HepG2 (cell line): Measurements from ENCODE around the gene C4orf54. TPM values are rescaled to one million over a fixed set of nuclear protein-coding genes. Genes with fewer than 3 reads are reported as not detected.

ENCODE experiments used
- ATAC-seq: fragments of 200-7000 bp; cut with Tn5 transposase; 3 replicates; pipeline ENCODE4 v1.9.1; 2020; ENCODE audit warnings: mild to moderate bottlenecking, moderate library complexity
- BruUV-seq: library from RNA; stranded (reverse); fragments of 400-500 nt; replicated peaks from 2 replicates; lab custom pipeline; 2021; lab: Mats Ljungman, UMichigan
- CTCF ChIA-PET: fragments of 300-600 bp; formaldehyde crosslinking; extraction: SDS; loops from one replicate; lab custom pipeline; 2021; ENCODE audit warnings: low total read pairs, inconsistent platforms, low intra/inter-chr PET ratio; lab: Yijun Ruan, JAX
- POLR2A ChIA-PET: fragments of 350-600 bp; sonication (Branson Sonifier 250); formaldehyde crosslinking; loops from one replicate; lab custom pipeline; 2020; ENCODE audit warnings: antibody characterized with exemption, inconsistent platforms; lab: Yijun Ruan, JAX
- DNase-seq: peaks from one replicate; pipeline ENCODE4 v3.0.0-alpha.2; 2015; ENCODE audit warnings: low spot score
- FAIRE-seq: peaks from 3 replicates; lab custom pipeline; 2011; peaks lifted over from hg19 to GRCh38; lab: Jason Lieb, UNC
- H2AFZ ChIP-seq: one replicate; pipeline ENCODE4 v1.6.1; 2011; ENCODE audit warnings: low read length, inconsistent platforms
- H3K27ac ChIP-seq: fragments of 300-600 bp; 3 replicates; pipeline ENCODE4 v1.8.0; 2011; ENCODE audit warnings: mixed run types, mild to moderate bottlenecking, mixed read lengths, low read length, inconsistent platforms; ENCODE audit not compliant: insufficient read depth; ENCODE audit errors: extremely low read length
- H3K27me3 ChIP-seq, 2 experiments: fragments of 200-600 bp in 1 of 2; 2 replicates in 1 of 2; 3 replicates in 1 of 2; pipeline versions ENCODE4 v1.6.0 to v1.8.0; 2011; ENCODE audit warnings: low read length in 2 of 2, mild to moderate bottlenecking in 2 of 2, moderate library complexity in 2 of 2, inconsistent platforms in 1 of 2; ENCODE audit not compliant: insufficient read depth in 2 of 2, control insufficient read depth in 1 of 2
- H3K36me3 ChIP-seq, 2 experiments: fragments of 200-600 bp in 1 of 2; replicated peaks in 1 of 2; 2 replicates in 1 of 2; 3 replicates in 1 of 2; pipeline versions ENCODE4 v1.5.1 to v1.8.0; 2011; ENCODE audit warnings: low read length in 2 of 2, inconsistent platforms in 1 of 2; ENCODE audit not compliant: insufficient read depth in 2 of 2, control insufficient read depth in 1 of 2
- H3K4me1 ChIP-seq: 2 replicates; pipeline ENCODE4 v1.5.1; 2012; ENCODE audit warnings: low read length, inconsistent platforms; ENCODE audit not compliant: insufficient read depth
- H3K4me2 ChIP-seq: 2 replicates; pipeline ENCODE4 v1.6.0; 2011; ENCODE audit warnings: low read depth, low read length, inconsistent platforms
- H3K4me3 ChIP-seq, 3 experiments: fragments of 200-600 bp in 1 of 3; sonication (generic), shearing (Covaris generic) in 1 of 3; replicated peaks in 1 of 3; 2 replicates each; pipeline ENCODE4 v1.5.1; 2011 to 2016; ENCODE audit warnings: low read length in 3 of 3, inconsistent platforms in 2 of 3, low read depth in 2 of 3, mild to moderate bottlenecking in 2 of 3, control low read depth in 1 of 3, mixed read lengths in 1 of 3; ENCODE audit not compliant: insufficient read depth in 1 of 3
- H3K79me2 ChIP-seq: one replicate; pipeline ENCODE4 v1.6.1; 2011; ENCODE audit warnings: low read length, inconsistent platforms; ENCODE audit not compliant: insufficient read depth
- H3K9ac ChIP-seq: 2 replicates; pipeline ENCODE4 v1.6.0; 2011; ENCODE audit warnings: mild to moderate bottlenecking, low read depth, low read length, inconsistent platforms; ENCODE audit not compliant: insufficient read depth
- H3K9me3 ChIP-seq: 2 replicates; pipeline ENCODE4 v1.5.1; 2012; ENCODE audit warnings: mild to moderate bottlenecking, low read length
- H4K20me1 ChIP-seq: 2 replicates; pipeline ENCODE4 v1.6.0; 2011; ENCODE audit warnings: inconsistent platforms, mild to moderate bottlenecking, low read length, moderate library complexity; ENCODE audit not compliant: insufficient read depth
- CEBPB ChIP-seq: IDR thresholded peaks from 2 replicates; pipeline ENCODE4 v1.6.1; 2011; ENCODE audit warnings: low read depth, low read length, improper control_type of control experiment, borderline replicate concordance
- ETV5 ChIP-seq: IDR thresholded peaks from 2 replicates; pipeline ENCODE4 v1.6.1; 2018; ENCODE audit warnings: missing biosample characterization, missing genetic modification reagents, inconsistent platforms, borderline replicate concordance
- NCOA5 ChIP-seq: sonication (generic); formaldehyde crosslinking; IDR thresholded peaks from 2 replicates; pipeline ENCODE4 v1.4.0; 2020; ENCODE audit warnings: missing genetic modification reagents
- RORA ChIP-seq: sonication (generic); formaldehyde crosslinking; IDR thresholded peaks from 2 replicates; pipeline ENCODE4 v1.5.0; 2020; ENCODE audit warnings: mild to moderate bottlenecking, missing genetic modification reagents, moderate library complexity
- SRF ChIP-seq: IDR thresholded peaks from 2 replicates; pipeline ENCODE4 v1.6.1; 2011; ENCODE audit warnings: mild to moderate bottlenecking, low read depth, low read length, moderate library complexity
- TAF15 ChIP-seq: fragments of 200-400 bp; formaldehyde crosslinking; IDR thresholded peaks from one replicate; pipeline ENCODE4 v1.6.1; 2018; ENCODE audit warnings: mild to moderate bottlenecking, low read depth, low read length; ENCODE audit not compliant: poor library complexity, severe bottlenecking
- ZNF337 ChIP-seq: sonication (generic); formaldehyde crosslinking; IDR thresholded peaks from 2 replicates; pipeline ENCODE4 v1.5.1; 2020; ENCODE audit warnings: missing genetic modification reagents, low read depth, mild to moderate bottlenecking, borderline replicate concordance
- WGBS: methylation state at CpG from one replicate; pipeline ENCODE4 v1.1.6; 2017; ENCODE audit warnings: low lambda C conversion rate; 5-methylcytosine and 5-hydroxymethylcytosine counted together
- in situ Hi-C: cut with HindIII; loops from 2 replicates; pipeline ENCODE4 v1.10.0; 2017; ENCODE audit warnings: low pct_unique_long_range_greater_than_20kb; ENCODE audit not compliant: extremely low pct_ligation_motif_present
- intact Hi-C: fragments of 100-400 bp; cut with micrococcal nuclease; formaldehyde crosslinking; loops from one replicate; pipeline ENCODE4 v1.10.0; 2022; ENCODE audit not compliant: unreplicated experiment
- polyA plus RNA-seq, 8 experiments: library from polyadenylated mRNA; depleted of rRNA in 3 of 8; stranded (reverse) in 7 of 8; unstranded in 1 of 8; fragments of >200 nt; fragmentation: Illumina TruSeq in 4 of 8; extraction: Trizol in 4 of 8; gene quantifications; 2 replicates each; pipeline versions ENCODE4 v1.2.1 to v1.2.3, GENCODE V29; 2011 to 2016; ENCODE audit warnings: low read depth in 4 of 8, missing spikeins in 1 of 8, mixed read lengths in 1 of 8; ENCODE audit not compliant: insufficient read depth in 1 of 8
- total RNA-seq, 5 experiments: library from RNA; depleted of rRNA; stranded (reverse); fragments of >200 nt; fragmentation: Illumina TruSeq; extraction: Trizol; gene quantifications; 2 replicates each; pipeline ENCODE4 v1.2.3, GENCODE V29; 2016; ENCODE audit warnings: low read depth in 1 of 5
- TF ChIP-seq, protein P1 (sequence below): sonication (generic); formaldehyde crosslinking; IDR thresholded peaks from 2 replicates; pipeline ENCODE4 v1.4.0; 2020; ENCODE audit warnings: missing genetic modification reagents, borderline replicate concordance
- TF ChIP-seq, protein P2 (sequence below): sonication (generic); formaldehyde crosslinking; conservative IDR thresholded peaks from 2 replicates; pipeline ENCODE4 v1.8.0; 2022; ENCODE audit warnings: missing genetic modification reagents

Gene C4orf54
- total and polyA plus RNA-seq, 2 of the 13 experiments (the other 11 are each of a cell fraction or from before 2014, with no cell fraction given): not detected

DNA sequence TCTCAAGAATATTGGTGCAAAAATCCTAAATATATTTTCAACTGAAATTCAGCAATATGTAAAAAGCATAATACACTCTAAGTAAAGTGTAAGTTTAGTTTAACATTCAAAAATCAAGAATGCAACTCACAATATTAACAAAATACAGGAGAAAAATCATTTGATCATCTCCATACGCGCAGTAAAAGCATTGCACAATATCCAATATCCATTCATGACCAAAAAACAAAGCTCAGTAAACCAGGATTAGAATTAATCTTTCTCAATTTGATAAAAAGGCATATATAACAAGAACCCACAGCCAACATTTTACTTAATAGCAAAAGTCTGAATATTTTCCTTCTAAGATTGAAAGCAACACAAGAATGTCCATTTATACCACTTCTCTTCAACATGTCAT, 48.3 kb upstream of the C4orf54 start:
- intact Hi-C loops: no loop called here
- no peak for ATAC-seq
- in situ Hi-C loops: no loop called here
- Histone ChIP-seq H3K27me3 (no peaks in the 10 kb centered on the region), H3K4me3 (no peak overlapping the region), H3K9ac (no peak overlapping the region), H3K79me2 (no peaks in the 10 kb centered on the region), H4K20me1 (no peaks in the 10 kb centered on the region), H3K4me1 (no peaks in the 10 kb centered on the region), H3K27ac (no peak overlapping the region), H2AFZ (no peak overlapping the region), H3K4me2 (no peak overlapping the region), H3K36me3 (no peaks in the 10 kb centered on the region), H3K9me3 (no peaks in the 10 kb centered on the region)
- TF ChIP-seq ZNF337 (CRISPR knock-in tag) (no peak), CEBPB (peak; percentile 29; the same call in 1 of the 2 replicates)
- 9% methylated on average over 2 of the region's 2 CpGs for WGBS
- CTCF ChIA-PET: no interaction called here
- no TSS peak for BruUV-seq
- POLR2A ChIA-PET: no interaction called here
- FAIRE-seq: no peak
- no peak for DNase-seq

DNA sequence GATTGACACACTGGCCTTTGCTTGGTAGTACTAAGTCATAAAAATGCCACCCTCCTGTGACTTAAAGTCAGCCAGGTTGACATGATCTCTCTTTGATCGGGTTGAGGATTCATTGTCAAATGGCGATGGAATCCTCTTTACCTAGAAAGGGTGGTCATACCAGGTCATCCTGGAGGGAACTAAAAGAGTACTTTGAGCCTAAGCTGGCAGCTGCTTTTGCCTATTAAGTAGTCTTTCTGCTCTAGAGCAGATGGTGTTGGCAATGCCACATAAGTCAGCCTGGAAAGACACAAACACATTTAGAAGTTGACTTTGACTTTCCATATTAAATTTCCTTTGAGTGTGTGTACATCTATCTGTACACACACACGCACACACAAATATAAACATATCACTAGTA, 39.2 kb upstream of the C4orf54 start:
- ATAC-seq: no peak
- no peaks in the 10 kb centered on the region for H3K4me1 ChIP-seq
- ChIA-PET POLR2A (no interaction called here), CTCF (no interaction called here)
- in situ Hi-C loops (no loop called here), intact Hi-C loops (no loop called here)
- H3K4me3 ChIP-seq: no peak overlapping the region
- no TSS peak for BruUV-seq
- no peaks in the 10 kb centered on the region for H3K79me2 ChIP-seq
- H3K9ac ChIP-seq: no peak overlapping the region
- no peak overlapping the region for H3K27ac ChIP-seq
- no peaks in the 10 kb centered on the region for H4K20me1 ChIP-seq
- no peaks in the 10 kb centered on the region for H3K9me3 ChIP-seq
- no peaks in the 10 kb centered on the region for H3K36me3 ChIP-seq
- FAIRE-seq: no peak
- H2AFZ ChIP-seq: no peak overlapping the region
- no peak for DNase-seq
- WGBS: 38% methylated on average over 3 of the region's 3 CpGs
- H3K27me3 ChIP-seq: no peaks in the 10 kb centered on the region
- TF ChIP-seq NCOA5 (CRISPR knock-in tag) (no peak), RORA (no peak), ETV5 (CRISPR knock-in tag) (no peak), SRF (no peak), TAF15 (no peak)
- TF ChIP-seq, protein P1, sequence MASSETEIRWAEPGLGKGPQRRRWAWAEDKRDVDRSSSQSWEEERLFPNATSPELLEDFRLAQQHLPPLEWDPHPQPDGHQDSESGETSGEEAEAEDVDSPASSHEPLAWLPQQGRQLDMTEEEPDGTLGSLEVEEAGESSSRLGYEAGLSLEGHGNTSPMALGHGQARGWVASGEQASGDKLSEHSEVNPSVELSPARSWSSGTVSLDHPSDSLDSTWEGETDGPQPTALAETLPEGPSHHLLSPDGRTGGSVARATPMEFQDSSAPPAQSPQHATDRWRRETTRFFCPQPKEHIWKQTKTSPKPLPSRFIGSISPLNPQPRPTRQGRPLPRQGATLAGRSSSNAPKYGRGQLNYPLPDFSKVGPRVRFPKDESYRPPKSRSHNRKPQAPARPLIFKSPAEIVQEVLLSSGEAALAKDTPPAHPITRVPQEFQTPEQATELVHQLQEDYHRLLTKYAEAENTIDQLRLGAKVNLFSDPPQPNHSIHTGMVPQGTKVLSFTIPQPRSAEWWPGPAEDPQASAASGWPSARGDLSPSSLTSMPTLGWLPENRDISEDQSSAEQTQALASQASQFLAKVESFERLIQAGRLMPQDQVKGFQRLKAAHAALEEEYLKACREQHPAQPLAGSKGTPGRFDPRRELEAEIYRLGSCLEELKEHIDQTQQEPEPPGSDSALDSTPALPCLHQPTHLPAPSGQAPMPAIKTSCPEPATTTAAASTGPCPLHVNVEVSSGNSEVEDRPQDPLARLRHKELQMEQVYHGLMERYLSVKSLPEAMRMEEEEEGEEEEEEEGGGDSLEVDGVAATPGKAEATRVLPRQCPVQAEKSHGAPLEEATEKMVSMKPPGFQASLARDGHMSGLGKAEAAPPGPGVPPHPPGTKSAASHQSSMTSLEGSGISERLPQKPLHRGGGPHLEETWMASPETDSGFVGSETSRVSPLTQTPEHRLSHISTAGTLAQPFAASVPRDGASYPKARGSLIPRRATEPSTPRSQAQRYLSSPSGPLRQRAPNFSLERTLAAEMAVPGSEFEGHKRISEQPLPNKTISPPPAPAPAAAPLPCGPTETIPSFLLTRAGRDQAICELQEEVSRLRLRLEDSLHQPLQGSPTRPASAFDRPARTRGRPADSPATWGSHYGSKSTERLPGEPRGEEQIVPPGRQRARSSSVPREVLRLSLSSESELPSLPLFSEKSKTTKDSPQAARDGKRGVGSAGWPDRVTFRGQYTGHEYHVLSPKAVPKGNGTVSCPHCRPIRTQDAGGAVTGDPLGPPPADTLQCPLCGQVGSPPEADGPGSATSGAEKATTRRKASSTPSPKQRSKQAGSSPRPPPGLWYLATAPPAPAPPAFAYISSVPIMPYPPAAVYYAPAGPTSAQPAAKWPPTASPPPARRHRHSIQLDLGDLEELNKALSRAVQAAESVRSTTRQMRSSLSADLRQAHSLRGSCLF (CRISPR knock-in tag): no peak
- TF ChIP-seq, protein P2, sequence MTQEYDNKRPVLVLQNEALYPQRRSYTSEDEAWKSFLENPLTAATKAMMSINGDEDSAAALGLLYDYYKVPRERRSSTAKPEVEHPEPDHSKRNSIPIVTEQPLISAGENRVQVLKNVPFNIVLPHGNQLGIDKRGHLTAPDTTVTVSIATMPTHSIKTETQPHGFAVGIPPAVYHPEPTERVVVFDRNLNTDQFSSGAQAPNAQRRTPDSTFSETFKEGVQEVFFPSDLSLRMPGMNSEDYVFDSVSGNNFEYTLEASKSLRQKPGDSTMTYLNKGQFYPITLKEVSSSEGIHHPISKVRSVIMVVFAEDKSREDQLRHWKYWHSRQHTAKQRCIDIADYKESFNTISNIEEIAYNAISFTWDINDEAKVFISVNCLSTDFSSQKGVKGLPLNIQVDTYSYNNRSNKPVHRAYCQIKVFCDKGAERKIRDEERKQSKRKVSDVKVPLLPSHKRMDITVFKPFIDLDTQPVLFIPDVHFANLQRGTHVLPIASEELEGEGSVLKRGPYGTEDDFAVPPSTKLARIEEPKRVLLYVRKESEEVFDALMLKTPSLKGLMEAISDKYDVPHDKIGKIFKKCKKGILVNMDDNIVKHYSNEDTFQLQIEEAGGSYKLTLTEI (CRISPR knock-in tag): no peak
- no peak overlapping the region for H3K4me2 ChIP-seq
